HL-60 (cell line): ENCODE data around the gene PON1.

ENCODE experiments used
- DNase-seq, 2 experiments: peaks; one replicate each; pipeline ENCODE4 v3.0.0-alpha.2; 2010 to 2020; ENCODE audit warnings: low read depth in 1 of 2, low spot score in 1 of 2
- H3K27ac ChIP-seq: fragments of 250-450 bp; sonication (Bioruptor Pico); replicated peaks from 2 replicates; pipeline ENCODE4 v1.5.1; 2020; ENCODE audit warnings: mild to moderate bottlenecking, moderate library complexity
- H3K27me3 ChIP-seq: fragments of 250-450 bp; sonication (Bioruptor Pico); 2 replicates; pipeline ENCODE4 v1.5.1; 2021; ENCODE audit warnings: mild to moderate bottlenecking, moderate library complexity; ENCODE audit not compliant: insufficient read depth, poor library complexity, severe bottlenecking
- H3K4me3 ChIP-seq: replicated peaks from 2 replicates; pipeline ENCODE4 v1.5.1; 2011; ENCODE audit warnings: mild to moderate bottlenecking, control low read depth, low read length; ENCODE audit not compliant: insufficient read depth
- GABPA ChIP-seq: IDR thresholded peaks from 2 replicates; pipeline ENCODE4 v1.6.1; 2012; ENCODE audit warnings: low read depth
- POLR2AphosphoS5 ChIP-seq: IDR thresholded peaks from 2 replicates; pipeline ENCODE4 v1.6.1; 2012; ENCODE audit warnings: low read depth
- REST ChIP-seq: IDR thresholded peaks from 2 replicates; pipeline ENCODE4 v1.6.1; 2012; ENCODE audit warnings: low read depth; ENCODE audit not compliant: insufficient replicate concordance
- SPI1 ChIP-seq: IDR thresholded peaks from 2 replicates; pipeline ENCODE4 v1.6.1; 2012; ENCODE audit warnings: low read depth, mild to moderate bottlenecking, borderline replicate concordance
- TF ChIP-seq, protein P1 (sequence below): IDR thresholded peaks from one replicate; pipeline ENCODE4 v1.5.1; 2011; ENCODE audit warnings: low read length, control low read depth, inconsistent platforms; ENCODE audit not compliant: insufficient read depth

The PON1 gene

GRCh38 chr7:95319570-95319969 is 4.8 kb downstream of the PON1 start:
- Histone ChIP-seq H3K27me3 (no peaks in the 10 kb centered on the region), H3K4me3 (no peak overlapping the region), H3K27ac (no peak overlapping the region)
- no peak for DNase-seq
- TF ChIP-seq SPI1 (peak; percentile 34; the same call in 1 of the 2 replicates), REST (no peak)

DNA sequence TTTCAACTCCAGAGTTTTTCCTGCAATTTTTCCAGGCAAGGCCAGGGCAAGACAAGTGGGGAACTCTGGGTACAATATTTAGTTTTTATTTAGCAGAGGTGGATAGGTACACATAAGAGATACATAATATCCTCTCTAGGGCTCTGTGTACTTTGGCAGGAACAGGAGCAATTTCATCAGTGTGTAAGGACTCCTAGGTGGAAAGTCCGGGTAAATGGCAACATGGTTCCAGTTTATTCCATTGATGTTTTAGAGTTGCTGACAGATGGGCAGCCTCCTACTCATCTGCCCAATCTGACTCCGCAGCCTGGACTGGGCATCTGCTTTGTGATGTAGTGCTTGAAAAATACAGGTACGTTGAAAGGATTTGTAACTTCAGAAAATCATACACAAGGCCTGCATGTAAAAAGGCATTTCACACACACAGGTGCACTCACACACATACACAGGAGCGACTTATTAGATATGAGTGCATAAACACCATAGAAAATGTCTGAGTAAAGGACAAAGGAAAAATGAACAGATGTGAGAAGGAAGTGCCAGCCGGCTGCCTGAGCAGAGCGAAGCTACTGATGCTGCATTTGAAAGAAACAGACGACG is 5.7 kb downstream of the PON1 start:
- DNase-seq = no peak
- H3K27me3 ChIP-seq = no peaks in the 10 kb centered on the region
- H3K27ac ChIP-seq = no peak overlapping the region
- TF ChIP-seq SPI1 = no peak
- TF ChIP-seq POLR2AphosphoS5 = no peak
- TF ChIP-seq GABPA = no peak
- TF ChIP-seq REST = no peak
- TF ChIP-seq, protein P1, sequence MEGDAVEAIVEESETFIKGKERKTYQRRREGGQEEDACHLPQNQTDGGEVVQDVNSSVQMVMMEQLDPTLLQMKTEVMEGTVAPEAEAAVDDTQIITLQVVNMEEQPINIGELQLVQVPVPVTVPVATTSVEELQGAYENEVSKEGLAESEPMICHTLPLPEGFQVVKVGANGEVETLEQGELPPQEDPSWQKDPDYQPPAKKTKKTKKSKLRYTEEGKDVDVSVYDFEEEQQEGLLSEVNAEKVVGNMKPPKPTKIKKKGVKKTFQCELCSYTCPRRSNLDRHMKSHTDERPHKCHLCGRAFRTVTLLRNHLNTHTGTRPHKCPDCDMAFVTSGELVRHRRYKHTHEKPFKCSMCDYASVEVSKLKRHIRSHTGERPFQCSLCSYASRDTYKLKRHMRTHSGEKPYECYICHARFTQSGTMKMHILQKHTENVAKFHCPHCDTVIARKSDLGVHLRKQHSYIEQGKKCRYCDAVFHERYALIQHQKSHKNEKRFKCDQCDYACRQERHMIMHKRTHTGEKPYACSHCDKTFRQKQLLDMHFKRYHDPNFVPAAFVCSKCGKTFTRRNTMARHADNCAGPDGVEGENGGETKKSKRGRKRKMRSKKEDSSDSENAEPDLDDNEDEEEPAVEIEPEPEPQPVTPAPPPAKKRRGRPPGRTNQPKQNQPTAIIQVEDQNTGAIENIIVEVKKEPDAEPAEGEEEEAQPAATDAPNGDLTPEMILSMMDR = no peak
- no peak overlapping the region for H3K4me3 ChIP-seq

DNA sequence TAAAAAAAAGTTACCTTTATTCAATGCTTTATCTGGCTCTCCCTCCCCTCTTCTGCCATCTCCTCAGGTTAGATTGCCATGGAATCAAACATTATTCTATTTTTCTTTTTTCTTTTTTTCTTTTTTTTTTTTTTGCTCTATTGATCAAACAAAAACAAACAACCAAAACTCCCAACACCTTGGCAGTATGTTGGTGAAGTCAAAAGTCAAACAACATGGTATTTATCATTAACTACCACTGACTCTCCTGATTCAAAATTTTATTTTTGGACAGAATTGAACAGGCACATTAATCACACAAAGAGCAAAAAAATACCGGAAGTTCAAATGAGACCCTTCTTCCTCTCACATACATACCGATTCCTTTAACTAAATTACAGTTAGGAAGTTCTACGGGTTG is 6.4 kb downstream of the PON1 start:
- no peak for DNase-seq
- H3K27me3 ChIP-seq = no peaks in the 10 kb centered on the region
- H3K27ac ChIP-seq = no peak overlapping the region
- no peak overlapping the region for H3K4me3 ChIP-seq
- TF ChIP-seq GABPA = no peak
- TF ChIP-seq, protein P1 = no peak
- no peak for TF ChIP-seq REST
- TF ChIP-seq POLR2AphosphoS5 = no peak
- no peak for TF ChIP-seq SPI1
